Skin of body (tissue), 3 donors: ENCODE data around the gene LY6G6D. TPM values are rescaled to one million over a fixed set of nuclear protein-coding genes. Genes with fewer than 3 reads are reported as not detected.

ENCODE experiments used
- DNase-seq: peaks from one replicate; lab custom pipeline; 2025; lab: John Stamatoyannopoulos, UW
- small RNA-seq: library from RNA; depleted of rRNA; stranded (forward); fragments of <200 nt; gene quantifications from one replicate; pipeline ENCODE3, GENCODE V24; 2014; ENCODE audit warnings: low replicate concordance
- total RNA-seq: library from RNA; depleted of rRNA; stranded (reverse); fragments of >200 nt; gene quantifications from one replicate; pipeline ENCODE4 v1.2.3, GENCODE V29; 2014

The LY6G6D gene
- total RNA-seq, 1 donor from 2014 or later, result 10.3 TPM

- DNase-seq, result peak; percentile 29
These were observed 48.4 kb downstream of the LY6G6D start for GRCh38 chr6:31763619-31763940.

- DNase-seq, result no peak
These were observed 49.0 kb downstream of the LY6G6D start for GRCh38 chr6:31764198-31764597.

- no peak for DNase-seq
These were observed 50.4 kb downstream of the LY6G6D start for GRCh38 chr6:31765559-31765909.

GRCh38 chr6:31765910-31766794 is 51.0 kb downstream of the LY6G6D start:
- DNase-seq, result no peak

- DNase-seq, result no peak
These were observed 52.0 kb downstream of the LY6G6D start for GRCh38 chr6:31767096-31767645.

Small RNA genes within 50 kb of the gene (small RNA-seq; reads per million reads assigned to genes)
- gene LY6G6D (not detected), gene MIR4646 (not detected), gene MSH5-SAPCD1 (not detected), gene RNU6-850P (not detected), gene SAPCD1 (not detected)

Other genes with a start within 250 kb of the LY6G6D start
- gene MICB, start 217.2 kb upstream of the LY6G6D start, total RNA-seq, result 1.2 TPM
- not detected for gene MCCD1, start 186.4 kb upstream of the LY6G6D start, total RNA-seq
- 267 TPM for gene DDX39B, start 173.3 kb upstream of the LY6G6D start, total RNA-seq
- gene ATP6V1G2, start 168.7 kb upstream of the LY6G6D start, total RNA-seq, result 1.4 TPM
- gene NFKBIL1, start 167.7 kb upstream of the LY6G6D start, total RNA-seq, result 12.1 TPM
- gene LTA, start 143.1 kb upstream of the LY6G6D start, total RNA-seq, result not detected
- 1.9 TPM for gene TNF, start 139.8 kb upstream of the LY6G6D start, total RNA-seq
- gene LTB, start 132.9 kb upstream of the LY6G6D start, total RNA-seq, result 1.6 TPM
- 7.6 TPM for gene LST1, start 129.1 kb upstream of the LY6G6D start, total RNA-seq
- gene NCR3, start 122.3 kb upstream of the LY6G6D start, total RNA-seq, result not detected
- gene AIF1, start 100.1 kb upstream of the LY6G6D start, total RNA-seq, result 23.8 TPM
- gene PRRC2A, start 94.6 kb upstream of the LY6G6D start, total RNA-seq, result 49.6 TPM
- gene BAG6, start 62.7 kb upstream of the LY6G6D start, total RNA-seq, result 101 TPM
- 1.2 TPM for gene APOM, start 59.5 kb upstream of the LY6G6D start, total RNA-seq
- 14.1 TPM for gene C6orf47, start 54.6 kb upstream of the LY6G6D start, total RNA-seq
- gene GPANK1, start 50.4 kb upstream of the LY6G6D start, total RNA-seq, result 8.2 TPM
- gene CSNK2B, start 49.3 kb upstream of the LY6G6D start, total RNA-seq, result 75.8 TPM
- gene LY6G5B, start 45.4 kb upstream of the LY6G6D start, total RNA-seq, result 4.0 TPM
- not detected for gene LY6G5C, start 34.3 kb upstream of the LY6G6D start, total RNA-seq
- gene ABHD16A, start 12.0 kb upstream of the LY6G6D start, total RNA-seq, result 36.0 TPM
- gene LY6G6F, start 8.5 kb upstream of the LY6G6D start, total RNA-seq, result not detected
- gene LY6G6C, start 6.4 kb downstream of the LY6G6D start, total RNA-seq, result 20.4 TPM
- 0.59 TPM for gene MPIG6B, start 8.0 kb downstream of the LY6G6D start, total RNA-seq
- 62.2 TPM for gene DDAH2, start 14.0 kb downstream of the LY6G6D start, total RNA-seq
- gene CLIC1, start 21.2 kb downstream of the LY6G6D start, total RNA-seq, result 185 TPM
- gene MSH5, start 24.7 kb downstream of the LY6G6D start, total RNA-seq, result 9.1 TPM
- 3.9 TPM for gene SAPCD1, start 47.3 kb downstream of the LY6G6D start, total RNA-seq
- 0.99 TPM for gene VWA7, start 62.0 kb downstream of the LY6G6D start, total RNA-seq
- gene VARS1, start 80.4 kb downstream of the LY6G6D start, total RNA-seq, result 29.1 TPM
- 21.0 TPM for gene LSM2, start 91.6 kb downstream of the LY6G6D start, total RNA-seq
- 1.8 TPM for gene HSPA1L, start 99.9 kb downstream of the LY6G6D start, total RNA-seq
- gene HSPA1A, start 100.2 kb downstream of the LY6G6D start, total RNA-seq, result 213 TPM
- gene HSPA1B, start 112.4 kb downstream of the LY6G6D start, total RNA-seq, result 286 TPM
- 19.0 TPM for gene NEU1, start 147.5 kb downstream of the LY6G6D start, total RNA-seq
- 0.10 TPM for gene SLC44A4, start 163.6 kb downstream of the LY6G6D start, total RNA-seq
- gene EHMT2, start 182.3 kb downstream of the LY6G6D start, total RNA-seq, result 25.6 TPM
- 3.9 TPM for gene ZBTB12, start 186.7 kb downstream of the LY6G6D start, total RNA-seq
- 4.9 TPM for gene C2, start 212.4 kb downstream of the LY6G6D start, total RNA-seq
- 2.2 TPM for gene CFB, start 230.7 kb downstream of the LY6G6D start, total RNA-seq
- gene NELFE, start 243.6 kb downstream of the LY6G6D start, total RNA-seq, result 46.1 TPM
- 23.3 TPM for gene SKIC2, start 243.8 kb downstream of the LY6G6D start, total RNA-seq